Measurements from ENCODE around the gene SPRR5. TPM values are rescaled to one million over a fixed set of nuclear protein-coding genes. Genes with fewer than 3 reads are reported as not detected.

SPRR5 gene
- total and polyA plus RNA-seq, 2 of the 4 experiments (the other 2 are of a cell fraction): not detected

DNA sequence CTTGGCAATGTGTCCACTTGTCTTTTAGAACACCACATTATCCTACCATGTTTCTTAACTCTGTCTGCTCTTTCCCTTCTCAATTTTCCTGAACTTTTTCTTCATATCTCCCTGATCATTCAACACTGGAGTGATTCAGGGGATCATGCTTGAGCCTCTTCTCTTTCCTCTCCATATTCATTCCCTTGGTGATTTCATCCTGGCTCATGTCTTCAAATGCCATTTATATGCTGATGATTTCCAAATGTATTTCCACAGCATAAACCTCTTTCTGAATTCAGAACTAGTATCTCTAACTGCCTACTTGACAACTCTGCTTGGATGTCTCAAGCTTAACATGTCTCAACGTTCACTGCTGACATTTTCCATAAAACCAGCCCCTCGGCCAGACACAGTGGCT is 47.1 kb upstream of the SPRR5 start:
- ATAC-seq (ENCODE audit: low read depth): no peak
- Histone ChIP-seq H4K91ac (ENCODE audit: insufficient read depth, low read depth, low read length) (no peak overlapping the region), H2AK9ac (replicated peaks; ENCODE audit: low read depth, low read length, poor library complexity) (no peak overlapping the region), H3K9me3 (ENCODE audit: control insufficient read depth, insufficient read depth, low read length) (no peaks in the 10 kb centered on the region), H3K27me3 (ENCODE audit: control insufficient read depth, insufficient read depth, low read length) (no peaks in the 10 kb centered on the region), H4K8ac (ENCODE audit: low read depth in 2 of 2, low read length in 2 of 2) (no peak overlapping the region), H3K27ac (ENCODE audit: insufficient read depth, low read length) (no peak overlapping the region), H3K56ac (ENCODE audit: extremely low read depth, insufficient read depth, low read length) (no peak overlapping the region), H4K5ac (ENCODE audit: low read depth, low read length) (no peak overlapping the region), H3K23ac (ENCODE audit: low read depth, low read length) (no peak overlapping the region), H3K18ac (ENCODE audit: low read depth, low read length) (no peak overlapping the region), H3K4ac (ENCODE audit: low read depth, low read length) (no peak overlapping the region), H3K36me3 (ENCODE audit: control insufficient read depth, insufficient read depth, low read length) (no peaks in the 10 kb centered on the region), H3K9ac (ENCODE audit: low read depth, low read length) (no peak overlapping the region), H3K9me1 (ENCODE audit: insufficient read depth, low read length) (no peaks in the 10 kb centered on the region), H3K14ac (replicated peaks; ENCODE audit: low read depth, low read length) (no peak overlapping the region), H3K4me3 (ENCODE audit: insufficient read depth, low read depth, low read length) (no peak overlapping the region), H2AK5ac (ENCODE audit: low read depth, low read length) (no peak overlapping the region), H2BK20ac (ENCODE audit: low read depth, low read length) (no peak overlapping the region), H3K4me2 (ENCODE audit: low read depth, low read length) (no peak overlapping the region), H2BK15ac (ENCODE audit: low read depth, low read length) (no peak overlapping the region), H3K4me1 (ENCODE audit: control insufficient read depth, insufficient read depth, low read length) (no peaks in the 10 kb centered on the region), H4K20me1 (ENCODE audit: insufficient read depth, low read length) (no peaks in the 10 kb centered on the region), H2BK120ac (ENCODE audit: low read depth, low read length) (no peak overlapping the region), H3K79me1 (ENCODE audit: low read depth in 1 of 2, low read length in 2 of 2) (no peaks in the 10 kb centered on the region), H2BK5ac (ENCODE audit: low read depth, low read length, poor library complexity, severe bottlenecking) (no peak overlapping the region), H2AFZ (replicated peaks; ENCODE audit: low read length, poor library complexity) (no peak overlapping the region)
- BruUV-seq (replicated peaks): no TSS peak
- in situ Hi-C loops (cut with MboI; ENCODE audit: low sequenced_read_pairs) (no loop called here), dilution Hi-C loops (cut with HindIII; ENCODE audit: low sequenced_read_pairs, unreplicated experiment) (no loop called here), intact Hi-C loops (cut with micrococcal nuclease) (no loop called here)
- DNase-seq: no peak
- TF ChIP-seq NFE2L2 (IDR thresholded peaks at IDR 0.05; ENCODE audit: low read depth, low read length): no peak
- no peak for TF ChIP-seq MAZ (IDR thresholded peaks at IDR 0.05; ENCODE audit: borderline replicate concordance, low read depth, low read length)
- no peak for TF ChIP-seq MAFK (IDR thresholded peaks at IDR 0.05; ENCODE audit: low read depth, low read length)
- no peak for TF ChIP-seq CEBPB (IDR thresholded peaks at IDR 0.05; ENCODE audit: low read depth, low read length)
- no peak for TF ChIP-seq SMC3 (IDR thresholded peaks at IDR 0.05; ENCODE audit: low read depth, low read length)
- no peak for TF ChIP-seq MXI1 (IDR thresholded peaks at IDR 0.05; ENCODE audit: borderline replicate concordance, low read depth, low read length)
- WGBS, 2 experiments (ENCODE audit: extremely low coverage in 2 of 2, insufficient read length in 1 of 2): no CpG with 5 or more reads among the region's 2 CpGs
- ChIA-PET POLR2A (ENCODE audit: unreplicated experiment) (no interaction called here), CTCF (no interaction called here)

All from IMR-90 (cell line).